ENCODE measurements around the gene DLG3.

Gene DLG3

GRCh38 chrX:70444946-70445656, 466 bp downstream of the DLG3 start:
- Histone ChIP-seq H3K36me3 (ENCODE audit: control insufficient read depth, insufficient read depth, low read length) (no peaks in the 10 kb centered on the region), H3K4me2 (ENCODE audit: low read length) (no peak overlapping the region), H3K4me3 (ENCODE audit: low read depth, low read length) (no peak overlapping the region), H3K79me2 (no peaks in the 10 kb centered on the region), H3K27me3 (ENCODE audit: control insufficient read depth, insufficient read depth, low read length) (no peaks in the 10 kb centered on the region), H3K4me1 (no peaks in the 10 kb centered on the region), H2AFZ (no peak overlapping the region), H3K9ac (no peak overlapping the region), H3K27ac (no peak overlapping the region), H3K9me3 (ENCODE audit: control insufficient read depth, low read length) (no peaks in the 10 kb centered on the region)
- TF ChIP-seq CTCF (IDR thresholded peaks at IDR 0.05): no peak

GRCh38 chrX:70445951-70446350, 1.3 kb downstream of the DLG3 start:
- Histone ChIP-seq H3K36me3 (ENCODE audit: control insufficient read depth, insufficient read depth, low read length) (no peaks in the 10 kb centered on the region), H3K4me1 (no peaks in the 10 kb centered on the region), H3K4me2 (ENCODE audit: low read length) (no peak overlapping the region), H3K79me2 (no peaks in the 10 kb centered on the region), H3K9ac (no peak overlapping the region), H3K27ac (no peak overlapping the region), H3K9me3 (ENCODE audit: control insufficient read depth, low read length) (no peaks in the 10 kb centered on the region), H3K4me3 (ENCODE audit: low read depth, low read length) (no peak overlapping the region), H3K27me3 (ENCODE audit: control insufficient read depth, insufficient read depth, low read length) (no peaks in the 10 kb centered on the region), H2AFZ (no peak overlapping the region)
- no peak for TF ChIP-seq CTCF (IDR thresholded peaks at IDR 0.05)

GRCh38 chrX:70446380-70447350, 2.0 kb downstream of the DLG3 start:
- H3K4me1 ChIP-seq: no peaks in the 10 kb centered on the region
- no peak overlapping the region for H3K9ac ChIP-seq
- no peak overlapping the region for H2AFZ ChIP-seq
- no peak for TF ChIP-seq CTCF (IDR thresholded peaks at IDR 0.05)
- H3K79me2 ChIP-seq: no peaks in the 10 kb centered on the region
- no peak overlapping the region for H3K4me3 ChIP-seq (ENCODE audit: low read depth, low read length)
- H3K4me2 ChIP-seq (ENCODE audit: low read length): no peak overlapping the region
- H3K27me3 ChIP-seq (ENCODE audit: control insufficient read depth, insufficient read depth, low read length): no peaks in the 10 kb centered on the region
- H3K36me3 ChIP-seq (ENCODE audit: control insufficient read depth, insufficient read depth, low read length): no peaks in the 10 kb centered on the region
- no peak overlapping the region for H3K27ac ChIP-seq
- no peaks in the 10 kb centered on the region for H3K9me3 ChIP-seq (ENCODE audit: control insufficient read depth, low read length)

- H3K9ac ChIP-seq: no peak overlapping the region
- no peaks in the 10 kb centered on the region for H3K27me3 ChIP-seq (ENCODE audit: control insufficient read depth, insufficient read depth, low read length)
- H3K79me2 ChIP-seq: no peaks in the 10 kb centered on the region
- H2AFZ ChIP-seq: no peak overlapping the region
- H3K4me1 ChIP-seq: peaks cover 4% of the 10 kb centered on the region
- H3K4me3 ChIP-seq (ENCODE audit: low read depth, low read length): no peak overlapping the region
- no peak overlapping the region for H3K4me2 ChIP-seq (ENCODE audit: low read length)
- no peak for TF ChIP-seq CTCF (IDR thresholded peaks at IDR 0.05)
- H3K27ac ChIP-seq: no peak overlapping the region
- H3K9me3 ChIP-seq (ENCODE audit: control insufficient read depth, low read length): no peaks in the 10 kb centered on the region
- H3K36me3 ChIP-seq (ENCODE audit: control insufficient read depth, insufficient read depth, low read length): no peaks in the 10 kb centered on the region
These were observed 4.9 kb downstream of the DLG3 start for GRCh38 chrX:70449457-70449966.

All from parathyroid adenoma (tissue), 2 donors.